OCI-LY7 (cell line): ENCODE data around the gene GJB4. TPM values are rescaled to one million over a fixed set of nuclear protein-coding genes. Genes with fewer than 3 reads are reported as not detected.

ENCODE experiments used
- BruUV-seq: library from RNA; stranded (reverse); fragments of 400-500 nt; replicated peaks from 2 replicates; lab custom pipeline; 2021; lab: Mats Ljungman, UMichigan
- CTCF ChIA-PET: fragments of 300-600 bp; sonication (Branson Sonifier 250); formaldehyde crosslinking; loops from one replicate; lab custom pipeline; 2022; ENCODE audit warnings: antibody characterized with exemption; ENCODE audit not compliant: unreplicated experiment; lab: Charles Lee
- POLR2A ChIA-PET: fragments of 300-600 bp; sonication (Branson Sonifier 250); formaldehyde crosslinking; loops from one replicate; lab custom pipeline; 2022; ENCODE audit warnings: antibody characterized with exemption; lab: Charles Lee
- DNase-seq: peaks from one replicate; pipeline ENCODE4 v3.0.0-alpha.2; 2015; ENCODE audit warnings: low spot score
- H2AFZ ChIP-seq: fragments of 200-600 bp; sonication (generic), shearing (Covaris generic); 2 replicates; pipeline ENCODE4 v1.6.1; 2014; ENCODE audit warnings: mild to moderate bottlenecking, antibody characterized with exemption, low read length, moderate library complexity
- H3K27ac ChIP-seq: fragments of 200-600 bp; sonication (generic); 2 replicates; pipeline ENCODE4 v1.5.1; 2014; ENCODE audit warnings: mixed run types, low read depth, mild to moderate bottlenecking, moderate library complexity, low read length, inconsistent platforms; ENCODE audit not compliant: poor library complexity, severe bottlenecking
- H3K36me3 ChIP-seq: fragments of 200-600 bp; sonication (generic); 2 replicates; pipeline ENCODE4 v1.6.1; 2014; ENCODE audit warnings: mild to moderate bottlenecking, antibody characterized with exemption, low read length, moderate library complexity, mixed read lengths; ENCODE audit not compliant: insufficient read depth
- H3K4me1 ChIP-seq: fragments of 200-600 bp; sonication (generic); 2 replicates; pipeline ENCODE4 v1.5.1; 2014; ENCODE audit warnings: mild to moderate bottlenecking, low read length; ENCODE audit not compliant: insufficient read depth, poor library complexity, severe bottlenecking
- H3K4me2 ChIP-seq: fragments of 200-600 bp; sonication (generic); 2 replicates; pipeline ENCODE4 v1.6.1; 2014; ENCODE audit warnings: mild to moderate bottlenecking, low read length
- H3K4me3 ChIP-seq: fragments of 200-600 bp; sonication (generic); 2 replicates; pipeline ENCODE4 v1.5.1; 2014; ENCODE audit warnings: mild to moderate bottlenecking, low read depth, low read length; ENCODE audit not compliant: poor library complexity, severe bottlenecking
- H3K79me2 ChIP-seq: fragments of 200-600 bp; sonication (generic); 2 replicates; pipeline ENCODE4 v1.6.1; 2016; ENCODE audit warnings: low read depth, mild to moderate bottlenecking, low read length, moderate library complexity, mixed read lengths; ENCODE audit not compliant: insufficient read depth
- H3K9me2 ChIP-seq: fragments of 200-600 bp; sonication (generic); 2 replicates; pipeline ENCODE4 v1.6.1; 2016; ENCODE audit warnings: mild to moderate bottlenecking, low read length, mixed read lengths; ENCODE audit not compliant: insufficient read depth
- H3K9me3 ChIP-seq: fragments of 200-600 bp; sonication (generic); 2 replicates; pipeline ENCODE4 v1.6.1; 2014; ENCODE audit warnings: mild to moderate bottlenecking, mixed run types, low read length, mixed read lengths
- H4K20me1 ChIP-seq: fragments of 200-600 bp; sonication (generic); 2 replicates; pipeline ENCODE4 v1.6.1; 2014; ENCODE audit warnings: mild to moderate bottlenecking, antibody characterized with exemption, low read length, moderate library complexity, mixed read lengths; ENCODE audit not compliant: insufficient read depth
- EZH2phosphoT487 ChIP-seq: fragments of 200-600 bp; sonication (generic); IDR thresholded peaks from 2 replicates; pipeline ENCODE4 v1.6.1; 2018; ENCODE audit warnings: low read depth, borderline replicate concordance, mild to moderate bottlenecking, mixed run types, antibody characterized with exemption, low read length, moderate library complexity, mixed read lengths
- intact Hi-C: fragments of 100-400 bp; cut with micrococcal nuclease; formaldehyde crosslinking; loops from one replicate; pipeline ENCODE4 v1.10.0; 2022; ENCODE audit not compliant: unreplicated experiment
- total RNA-seq, 2 experiments: library from RNA; depleted of rRNA in 1 of 2; stranded (reverse); fragments of >200 nt in 1 of 2; shearing (Covaris generic) in 1 of 2; gene quantifications; 2 replicates each; pipeline ENCODE4 v1.2.3, GENCODE V29; 2014 to 2022
- TF ChIP-seq, protein P1 (sequence below): fragments of 200-600 bp; sonication (generic); conservative IDR thresholded peaks from 2 replicates; pipeline ENCODE4 v1.5.1; 2014; ENCODE audit warnings: mild to moderate bottlenecking, antibody characterized with exemption, low read length, moderate library complexity, mixed read lengths

GJB4 gene
- total RNA-seq, 2 experiments from 2014 or later = not detected

GRCh38 chr1:34778381-34778780 is 18.8 kb downstream of the GJB4 start:
- H3K36me3 ChIP-seq = no peaks in the 10 kb centered on the region
- BruUV-seq = no TSS peak
- TF ChIP-seq, protein P1, sequence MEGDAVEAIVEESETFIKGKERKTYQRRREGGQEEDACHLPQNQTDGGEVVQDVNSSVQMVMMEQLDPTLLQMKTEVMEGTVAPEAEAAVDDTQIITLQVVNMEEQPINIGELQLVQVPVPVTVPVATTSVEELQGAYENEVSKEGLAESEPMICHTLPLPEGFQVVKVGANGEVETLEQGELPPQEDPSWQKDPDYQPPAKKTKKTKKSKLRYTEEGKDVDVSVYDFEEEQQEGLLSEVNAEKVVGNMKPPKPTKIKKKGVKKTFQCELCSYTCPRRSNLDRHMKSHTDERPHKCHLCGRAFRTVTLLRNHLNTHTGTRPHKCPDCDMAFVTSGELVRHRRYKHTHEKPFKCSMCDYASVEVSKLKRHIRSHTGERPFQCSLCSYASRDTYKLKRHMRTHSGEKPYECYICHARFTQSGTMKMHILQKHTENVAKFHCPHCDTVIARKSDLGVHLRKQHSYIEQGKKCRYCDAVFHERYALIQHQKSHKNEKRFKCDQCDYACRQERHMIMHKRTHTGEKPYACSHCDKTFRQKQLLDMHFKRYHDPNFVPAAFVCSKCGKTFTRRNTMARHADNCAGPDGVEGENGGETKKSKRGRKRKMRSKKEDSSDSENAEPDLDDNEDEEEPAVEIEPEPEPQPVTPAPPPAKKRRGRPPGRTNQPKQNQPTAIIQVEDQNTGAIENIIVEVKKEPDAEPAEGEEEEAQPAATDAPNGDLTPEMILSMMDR = no peak
- TF ChIP-seq EZH2phosphoT487 = no peak
- no peaks in the 10 kb centered on the region for H4K20me1 ChIP-seq
- intact Hi-C loops = no loop called here
- no peak overlapping the region for H3K4me3 ChIP-seq
- DNase-seq = no peak
- no peaks in the 10 kb centered on the region for H3K9me2 ChIP-seq
- CTCF ChIA-PET = no interaction called here
- POLR2A ChIA-PET = no interaction called here
- no peak overlapping the region for H3K4me2 ChIP-seq
- no peaks in the 10 kb centered on the region for H3K4me1 ChIP-seq
- H3K27ac ChIP-seq = no peak overlapping the region
- no peak overlapping the region for H2AFZ ChIP-seq
- no peaks in the 10 kb centered on the region for H3K79me2 ChIP-seq
- H3K9me3 ChIP-seq = no peaks in the 10 kb centered on the region

GRCh38 chr1:34779005-34779404 is 19.5 kb downstream of the GJB4 start:
- no peaks in the 10 kb centered on the region for H3K4me1 ChIP-seq
- ChIA-PET POLR2A (no interaction called here), CTCF (no interaction called here)
- no peak overlapping the region for H3K27ac ChIP-seq
- H3K36me3 ChIP-seq = no peaks in the 10 kb centered on the region
- intact Hi-C loops = no loop called here
- no TSS peak for BruUV-seq
- H3K9me3 ChIP-seq = no peaks in the 10 kb centered on the region
- H4K20me1 ChIP-seq = no peaks in the 10 kb centered on the region
- no peaks in the 10 kb centered on the region for H3K79me2 ChIP-seq
- no peak for DNase-seq
- H3K9me2 ChIP-seq = no peaks in the 10 kb centered on the region
- no peak for TF ChIP-seq EZH2phosphoT487
- TF ChIP-seq, protein P1 = no peak
- no peak overlapping the region for H3K4me2 ChIP-seq
- H2AFZ ChIP-seq = no peak overlapping the region
- no peak overlapping the region for H3K4me3 ChIP-seq

GRCh38 chr1:34779526-34779925 is 20.0 kb downstream of the GJB4 start:
- CTCF ChIA-PET = no interaction called here
- no peak overlapping the region for H2AFZ ChIP-seq

More at GRCh38 chr1:34779526-34779925, 20.0 kb downstream of the GJB4 start:
- POLR2A ChIA-PET = no interaction called here
- H4K20me1 ChIP-seq = no peaks in the 10 kb centered on the region
- no peaks in the 10 kb centered on the region for H3K4me1 ChIP-seq
- intact Hi-C loops = no loop called here
- TF ChIP-seq, protein P1 = no peak
- TF ChIP-seq EZH2phosphoT487 = no peak
- BruUV-seq = no TSS peak
- H3K79me2 ChIP-seq = no peaks in the 10 kb centered on the region
- H3K27ac ChIP-seq = no peak overlapping the region
- H3K4me2 ChIP-seq = no peak overlapping the region
- no peaks in the 10 kb centered on the region for H3K9me3 ChIP-seq
- DNase-seq = no peak
- H3K4me3 ChIP-seq = no peak overlapping the region
- no peaks in the 10 kb centered on the region for H3K9me2 ChIP-seq
- no peaks in the 10 kb centered on the region for H3K36me3 ChIP-seq
